GM18507 (cell line): ENCODE results near the gene VGLL1.

Experiments used
- DNase-seq: peaks from one replicate; pipeline ENCODE4 v3.0.0; 2011; ENCODE audit warnings: low read depth; ENCODE audit not compliant: insufficient read length; ENCODE audit errors: extremely low spot score
- FAIRE-seq: peaks from 2 replicates; lab custom pipeline; 2011; peaks lifted over from hg19 to GRCh38; lab: Jason Lieb, UNC

Gene VGLL1

GRCh38 chrX:136546371-136546781 lies 14.4 kb downstream of the VGLL1 start:
- FAIRE-seq, result no peak
- DNase-seq, result no peak

DNA sequence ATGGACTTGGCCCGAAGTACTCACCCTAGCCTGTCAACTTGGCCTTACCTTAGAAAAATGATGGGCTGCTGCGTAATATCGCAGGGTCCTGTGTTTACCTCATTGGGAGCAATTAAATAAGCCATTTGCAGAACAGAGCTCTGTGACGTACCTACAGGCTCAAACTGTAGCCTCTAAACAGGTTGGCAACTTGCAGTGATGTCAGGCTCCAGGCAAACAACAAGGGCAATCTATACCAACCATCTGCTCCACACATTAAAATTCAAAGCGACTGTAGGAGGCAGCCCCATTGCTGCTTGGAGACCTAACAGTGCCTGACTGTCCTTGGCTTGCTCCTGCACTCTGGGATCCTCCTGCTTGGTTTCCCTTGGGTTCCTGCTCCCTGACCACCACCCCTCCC lies 17.2 kb downstream of the VGLL1 start:
- DNase-seq (no peak), FAIRE-seq (no peak)

GRCh38 chrX:136551410-136551809 lies 19.4 kb downstream of the VGLL1 start:
- DNase-seq, result no peak
- FAIRE-seq, result no peak

- no peak for FAIRE-seq
- DNase-seq, result no peak
Measured at GRCh38 chrX:136555694-136556093, 23.7 kb downstream of the VGLL1 start.

DNA sequence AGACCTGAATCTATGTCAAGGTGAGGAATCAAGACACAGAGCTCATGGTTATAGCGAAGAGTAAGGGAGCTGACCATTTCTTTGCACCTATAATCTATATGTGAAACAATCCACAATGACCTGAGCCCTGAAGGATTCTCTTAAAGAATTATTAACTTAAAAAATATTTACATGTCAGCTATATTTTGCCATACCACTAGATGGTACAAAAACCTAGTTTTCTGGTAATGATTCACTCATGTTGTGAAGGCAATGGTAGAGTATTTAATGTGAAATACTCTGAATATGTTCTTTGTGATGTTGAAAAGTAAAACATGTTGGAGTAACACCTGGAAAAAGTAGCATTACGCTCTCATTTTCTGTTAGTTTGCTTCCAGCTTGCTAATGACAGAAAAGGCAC lies 40.0 kb downstream of the VGLL1 start:
- peak; percentile 83 for FAIRE-seq

DNA sequence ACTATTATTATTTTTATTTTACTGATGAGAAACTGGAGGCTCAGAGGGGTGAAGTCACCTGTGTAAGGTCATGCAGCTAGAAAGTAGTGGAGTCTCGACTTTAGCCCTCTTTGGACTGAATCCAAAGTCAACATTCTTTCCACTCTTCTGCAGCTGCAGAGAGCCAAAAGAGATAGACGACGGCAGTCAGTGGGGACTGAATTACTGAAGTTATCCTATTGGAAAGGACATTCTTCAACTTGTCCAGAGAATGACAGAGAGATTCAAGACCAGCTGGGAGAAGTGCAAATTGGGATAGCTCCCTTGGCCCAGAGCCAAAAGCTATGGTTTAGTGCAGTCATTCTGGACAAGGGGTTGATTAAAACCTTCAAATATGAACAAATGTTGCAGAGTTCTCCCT lies 42.5 kb downstream of the VGLL1 start:
- DNase-seq, result no peak

More for the DNA sequence above, 40.0 kb downstream of the VGLL1 start:
- DNase-seq, result no peak

DNA sequence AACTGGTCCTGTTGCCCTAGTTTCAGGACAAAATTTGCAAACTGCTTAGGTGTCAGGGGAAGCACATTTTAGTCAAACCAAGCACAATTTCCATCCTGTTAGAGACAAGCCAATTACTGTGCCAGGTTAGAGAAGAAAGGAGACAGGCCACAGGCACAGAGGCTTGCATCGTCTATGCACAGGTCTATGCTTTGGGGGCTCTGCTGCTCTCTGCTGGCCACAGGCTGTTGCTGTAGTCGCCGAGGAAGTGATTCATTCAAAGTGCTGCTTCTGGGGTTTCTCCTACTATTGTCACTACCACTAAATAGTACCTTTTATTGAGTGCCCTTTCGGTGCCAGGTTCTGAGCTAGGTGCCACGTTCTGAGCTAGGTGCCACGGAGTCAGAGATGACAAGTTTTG lies 45.5 kb downstream of the VGLL1 start:
- FAIRE-seq, result no peak
- no peak for DNase-seq

More for the DNA sequence above, 42.5 kb downstream of the VGLL1 start:
- FAIRE-seq, result no peak

GRCh38 chrX:136580316-136580715 lies 48.3 kb downstream of the VGLL1 start:
- DNase-seq (no peak), FAIRE-seq (no peak)

DNA sequence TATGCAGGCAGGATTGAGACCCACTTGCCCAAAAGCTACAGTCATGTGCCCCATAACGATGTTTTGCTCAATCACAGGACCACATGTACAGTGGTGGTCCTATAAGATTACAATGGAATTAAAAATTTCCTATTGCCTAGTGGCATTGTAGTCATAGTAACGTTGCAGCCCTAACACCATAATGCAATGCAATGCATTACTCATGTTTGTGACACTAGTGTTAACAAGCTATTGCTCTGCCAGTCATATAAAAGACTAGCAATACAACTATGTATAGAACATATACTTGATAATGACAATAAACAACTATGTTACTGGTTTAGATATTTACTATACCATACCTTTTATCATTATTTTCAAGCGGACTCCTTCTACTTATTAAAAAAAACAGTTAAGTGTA lies 50.6 kb downstream of the VGLL1 start:
- FAIRE-seq, result no peak
- DNase-seq, result no peak

DNA sequence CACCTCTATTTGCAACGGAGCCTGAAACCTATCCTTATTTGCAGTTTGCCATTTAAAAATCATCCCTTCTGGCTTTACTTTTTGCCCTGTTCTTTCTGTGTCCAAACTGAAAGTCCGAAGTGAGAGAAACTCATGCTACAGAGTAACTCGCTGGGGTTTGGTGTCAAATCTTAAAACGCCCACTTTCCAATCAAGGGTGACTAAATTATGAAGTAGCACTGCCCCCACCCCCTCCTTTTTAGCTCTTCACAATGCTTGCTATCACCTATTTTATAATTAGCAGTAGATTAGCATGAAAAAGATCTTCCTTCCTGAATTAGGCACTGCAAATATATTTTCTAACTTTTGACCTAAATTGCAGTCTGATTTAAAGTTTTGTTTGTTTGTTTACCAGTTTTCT lies 52.5 kb downstream of the VGLL1 start:
- FAIRE-seq (no peak), DNase-seq (no peak)

- DNase-seq (no peak), FAIRE-seq (peak; percentile 9)
Measured at GRCh38 chrX:136585262-136585661, 53.2 kb downstream of the VGLL1 start.

DNA sequence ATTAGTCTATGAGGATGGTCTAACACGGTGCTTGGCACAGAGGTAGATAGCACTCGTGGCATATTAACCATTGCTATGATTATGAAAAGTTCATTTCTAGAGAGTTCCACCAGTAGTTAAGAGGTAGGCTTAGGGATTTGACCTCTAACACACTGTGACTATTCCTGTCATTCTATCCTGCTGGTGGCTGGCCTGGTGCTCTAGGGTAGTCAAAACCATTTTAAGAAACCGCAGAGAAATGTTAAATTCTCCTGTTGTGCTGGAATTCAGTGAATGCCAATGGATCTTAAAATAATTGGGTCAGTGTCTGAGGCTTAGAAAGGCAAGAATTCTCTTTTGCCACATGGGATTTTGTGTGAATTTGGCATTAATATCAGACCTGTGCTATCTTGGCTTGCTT lies 53.9 kb downstream of the VGLL1 start:
- FAIRE-seq, result peak; percentile 48
- no peak for DNase-seq

DNA sequence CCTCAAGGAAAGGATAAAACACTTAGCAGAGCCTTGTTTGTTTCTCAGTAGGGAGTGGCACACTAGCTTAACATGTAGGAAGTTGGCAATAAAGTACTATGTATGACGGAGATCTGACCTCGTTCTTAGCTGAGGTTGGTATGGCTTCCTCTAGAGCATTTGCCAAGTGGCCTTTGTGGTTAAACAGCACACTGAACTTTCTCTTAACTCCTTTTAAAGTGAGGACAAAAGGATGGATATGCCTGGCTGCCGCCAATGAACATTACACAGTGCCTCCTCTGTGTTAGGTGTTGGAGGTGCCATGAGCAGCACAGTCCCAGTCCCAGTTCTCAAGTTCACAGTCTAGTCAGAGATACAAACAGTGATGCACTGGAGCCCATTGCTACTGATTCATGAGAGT lies 54.4 kb downstream of the VGLL1 start:
- DNase-seq, result no peak
- FAIRE-seq, result peak; percentile 63

DNA sequence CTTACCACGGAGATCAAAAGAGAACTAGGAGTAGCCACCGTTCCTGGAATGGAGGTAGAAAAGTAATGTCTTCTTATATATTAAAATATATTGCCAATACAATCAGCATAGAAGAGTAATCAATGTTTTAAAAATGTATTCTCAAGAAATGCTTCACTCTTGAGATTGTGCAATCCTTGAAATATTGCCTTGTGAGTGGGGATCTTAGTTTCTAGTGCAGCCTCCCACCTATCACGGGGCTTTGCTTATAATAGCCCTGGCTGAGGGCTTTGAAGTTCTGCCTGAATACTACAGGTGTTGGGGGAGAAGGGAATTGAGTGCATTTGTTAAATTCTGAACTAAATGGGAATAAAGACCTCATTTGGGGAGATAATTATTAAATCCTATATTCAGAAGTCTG lies 55.5 kb downstream of the VGLL1 start:
- no peak for DNase-seq
- peak; percentile 18 for FAIRE-seq

GRCh38 chrX:136588036-136588435 lies 56.0 kb downstream of the VGLL1 start:
- FAIRE-seq (peak; percentile 81), DNase-seq (no peak)

- DNase-seq (no peak), FAIRE-seq (no peak)
Measured at GRCh38 chrX:136589966-136590365, 58.0 kb downstream of the VGLL1 start.

GRCh38 chrX:136597356-136597755 lies 65.3 kb downstream of the VGLL1 start:
- no peak for FAIRE-seq

GRCh38 chrX:136597954-136598353 lies 65.9 kb downstream of the VGLL1 start:
- DNase-seq, result no peak
- FAIRE-seq, result no peak

More at GRCh38 chrX:136597356-136597755, 65.3 kb downstream of the VGLL1 start:
- no peak for DNase-seq

GRCh38 chrX:136598631-136599030 lies 66.6 kb downstream of the VGLL1 start:
- FAIRE-seq (peak; percentile 56), DNase-seq (no peak)

- no peak for FAIRE-seq
- DNase-seq, result no peak
Measured at GRCh38 chrX:136600059-136600458, 68.0 kb downstream of the VGLL1 start.
